ENCODE results near the gene CCDC92.
"Not testable (repeated sequence)": the region's sequence is repeated elsewhere in the genome, so short reads cannot be mapped to it uniquely, and the experiment has no call there.

The CCDC92 gene

GRCh38 chr12:123936471-123936870 is 36.2 kb downstream of the CCDC92 start:
- DNase-seq (ENCODE audit: low spot score) = no peak

- no peak for DNase-seq (ENCODE audit: low spot score)
These were observed 36.7 kb downstream of the CCDC92 start for GRCh38 chr12:123935956-123936355.

- no peak for DNase-seq (ENCODE audit: low spot score)
These were observed 37.8 kb downstream of the CCDC92 start for GRCh38 chr12:123934829-123935228.

- no peak for DNase-seq (ENCODE audit: low spot score)
These were observed 38.5 kb downstream of the CCDC92 start for GRCh38 chr12:123934016-123934620.

- no peak for DNase-seq (ENCODE audit: low spot score)
These were observed 39.4 kb downstream of the CCDC92 start for GRCh38 chr12:123933214-123933613.

GRCh38 chr12:123931686-123932321 is 40.8 kb downstream of the CCDC92 start:
- no peak for DNase-seq (ENCODE audit: low spot score)

- DNase-seq (ENCODE audit: low spot score) = no peak
These were observed 42.6 kb downstream of the CCDC92 start for GRCh38 chr12:123929946-123930583.

GRCh38 chr12:123928897-123929296 is 43.7 kb downstream of the CCDC92 start:
- DNase-seq (ENCODE audit: low spot score) = no peak

- DNase-seq (ENCODE audit: low spot score) = no peak
These were observed 44.3 kb downstream of the CCDC92 start for GRCh38 chr12:123928274-123928865.

GRCh38 chr12:123924539-123924938 is 48.1 kb downstream of the CCDC92 start:
- DNase-seq (ENCODE audit: low spot score) = no peak

- DNase-seq (ENCODE audit: low spot score) = no peak
These were observed 48.7 kb downstream of the CCDC92 start for GRCh38 chr12:123923927-123924326.

GRCh38 chr12:123923038-123923437 is 49.6 kb downstream of the CCDC92 start:
- no peak for DNase-seq (ENCODE audit: low spot score)

GRCh38 chr12:123919980-123920360 is 52.7 kb downstream of the CCDC92 start:
- DNase-seq (ENCODE audit: low spot score) = no peak

GRCh38 chr12:123917337-123917850 is 55.2 kb downstream of the CCDC92 start:
- no peak for DNase-seq (ENCODE audit: low spot score)

- DNase-seq (ENCODE audit: low spot score) = peak; percentile 55
These were observed 55.9 kb downstream of the CCDC92 start for GRCh38 chr12:123916729-123917128.

- no peak for DNase-seq (ENCODE audit: low spot score)
These were observed 57.8 kb downstream of the CCDC92 start for GRCh38 chr12:123914726-123915333.

- DNase-seq (ENCODE audit: low spot score) = peak; percentile 5
These were observed 59.9 kb downstream of the CCDC92 start for GRCh38 chr12:123912415-123913380.

- not testable (repeated sequence) for DNase-seq (ENCODE audit: low spot score)
These were observed 60.8 kb downstream of the CCDC92 start for GRCh38 chr12:123911672-123912409.

GRCh38 chr12:123910761-123911193 is 61.9 kb downstream of the CCDC92 start:
- peak; percentile 23 for DNase-seq (ENCODE audit: low spot score)

GRCh38 chr12:123910057-123910456 is 62.6 kb downstream of the CCDC92 start:
- no peak for DNase-seq (ENCODE audit: low spot score)

Data from RKO (cell line).